ENCODE measurements around the gene CCDC142.
A peak's percentile ranks its signal among the peaks of the same experiment; 100 is the strongest.

Gene CCDC142, protein sequence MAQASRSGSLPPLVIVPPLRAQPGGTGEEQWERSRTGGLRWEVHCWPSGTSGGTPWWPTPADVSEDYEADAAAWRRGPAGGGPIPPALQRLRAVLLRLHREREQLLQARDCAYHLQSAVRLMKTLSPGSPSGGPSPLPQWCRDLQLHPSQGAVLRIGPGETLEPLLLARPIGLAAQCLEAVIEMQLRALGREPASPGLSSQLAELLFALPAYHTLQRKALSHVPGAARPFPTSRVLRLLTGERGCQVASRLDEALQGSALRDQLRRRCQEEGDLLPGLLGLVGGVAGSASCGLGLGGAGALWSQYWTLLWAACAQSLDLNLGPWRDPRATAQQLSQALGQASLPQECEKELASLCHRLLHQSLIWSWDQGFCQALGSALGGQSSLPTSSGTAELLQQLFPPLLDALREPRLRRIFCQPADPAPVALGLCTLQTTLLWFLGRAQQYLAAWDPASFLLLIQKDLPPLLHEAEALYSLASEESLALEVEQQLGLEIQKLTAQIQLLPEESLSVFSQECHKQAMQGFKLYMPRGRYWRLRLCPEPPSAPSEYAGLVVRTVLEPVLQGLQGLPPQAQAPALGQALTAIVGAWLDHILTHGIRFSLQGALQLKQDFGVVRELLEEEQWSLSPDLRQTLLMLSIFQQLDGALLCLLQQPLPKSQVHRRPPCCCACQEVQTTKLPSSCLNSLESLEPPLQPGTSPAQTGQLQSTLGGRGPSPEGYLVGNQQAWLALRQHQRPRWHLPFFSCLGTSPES

DNA sequence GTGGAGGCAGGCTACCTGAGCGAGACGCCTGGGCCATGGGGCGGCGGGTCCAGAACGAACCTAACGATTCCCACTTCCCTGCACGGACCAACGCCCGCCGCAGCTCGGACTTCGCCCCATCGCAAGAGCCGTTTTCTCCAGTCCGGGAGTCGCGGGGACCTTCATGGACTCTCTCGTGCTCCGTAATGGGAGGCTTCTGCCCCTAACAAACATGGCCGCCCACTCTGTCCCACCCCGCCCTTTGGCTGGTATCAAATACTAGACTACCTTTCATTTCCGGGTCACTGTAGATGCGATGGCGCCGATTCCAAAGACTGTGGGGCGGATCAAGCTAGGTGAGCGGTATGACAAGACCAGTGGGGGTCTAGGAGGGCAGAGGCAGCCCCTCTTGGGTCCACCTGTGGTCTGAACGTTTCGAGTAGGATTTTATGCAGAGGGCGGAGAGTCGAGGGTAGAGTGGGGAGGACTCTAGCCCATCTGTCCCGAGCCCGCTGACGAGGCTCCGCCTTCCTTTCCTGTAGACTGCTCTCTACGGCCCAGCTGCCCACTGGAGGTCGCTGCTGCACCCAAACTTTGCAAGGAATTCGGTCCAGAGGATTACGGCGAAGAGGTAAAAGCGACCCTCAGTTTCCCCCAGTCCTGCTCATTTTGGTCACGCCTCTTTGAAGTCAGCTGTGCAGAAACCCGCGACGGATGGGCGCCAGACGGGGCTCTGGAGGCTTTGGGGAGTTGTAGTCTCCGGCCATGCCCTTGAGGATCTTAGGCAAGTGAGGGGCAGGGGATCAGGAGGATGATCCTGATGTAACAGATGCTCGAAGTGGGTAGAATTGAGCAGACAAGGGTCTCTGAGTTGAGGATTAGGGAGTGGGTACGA lies at the start of gene CCDC142, which contains the start of gene TTC31:
Gene CCDC142 (minus strand): TSS at position 198 of the 874 bp plus-strand sequence. CDS start 161 bp downstream, at position 37.
Gene TTC31 (plus strand): TSS at position 281 of the 874 bp plus-strand sequence. CDS start 15 bp downstream, at position 296.
- DNase-seq (ENCODE audit: low read depth): peak; percentile 91

DNA sequence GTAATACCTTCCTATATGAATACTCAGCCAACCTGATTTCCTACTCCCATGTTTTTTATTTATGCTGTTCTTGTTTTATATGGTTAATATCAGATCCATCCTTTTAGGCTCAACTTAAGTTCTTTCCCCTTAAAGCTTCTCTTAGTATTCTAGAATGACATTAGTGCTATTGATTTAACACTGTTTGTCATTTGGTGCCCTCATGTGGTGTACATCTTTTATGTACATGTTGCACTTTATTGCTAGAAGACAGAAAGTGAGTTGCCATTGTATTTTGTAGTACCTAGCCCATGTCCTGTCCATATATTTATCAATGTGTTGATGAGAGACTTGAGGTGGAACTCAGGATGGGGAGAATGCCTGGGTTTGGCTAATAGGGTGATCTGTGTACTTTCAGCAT lies 49.4 kb upstream of the CCDC142 start:
- peak; percentile 64 for DNase-seq (ENCODE audit: low read depth)

DNA sequence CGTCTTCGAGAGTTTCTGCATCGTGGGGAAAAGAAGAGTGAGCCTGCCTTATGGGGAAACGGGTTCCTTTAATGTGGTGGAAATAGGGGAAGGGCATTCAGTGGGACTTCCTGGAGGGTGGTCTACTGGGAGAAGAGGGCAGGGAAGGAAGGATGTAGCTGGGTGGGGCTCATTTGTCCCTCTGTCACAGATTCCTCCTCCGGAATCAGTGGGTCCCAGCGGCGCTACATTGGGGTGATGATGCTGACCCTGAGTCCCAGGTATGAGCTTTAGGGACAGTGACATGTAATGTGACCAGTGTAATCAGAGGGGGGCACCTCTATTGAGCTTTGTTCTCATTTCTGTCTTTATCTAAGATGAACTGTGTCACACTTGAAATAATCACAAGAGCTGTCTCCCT lies 48.9 kb upstream of the CCDC142 start:
- DNase-seq (ENCODE audit: low read depth): no peak

DNA sequence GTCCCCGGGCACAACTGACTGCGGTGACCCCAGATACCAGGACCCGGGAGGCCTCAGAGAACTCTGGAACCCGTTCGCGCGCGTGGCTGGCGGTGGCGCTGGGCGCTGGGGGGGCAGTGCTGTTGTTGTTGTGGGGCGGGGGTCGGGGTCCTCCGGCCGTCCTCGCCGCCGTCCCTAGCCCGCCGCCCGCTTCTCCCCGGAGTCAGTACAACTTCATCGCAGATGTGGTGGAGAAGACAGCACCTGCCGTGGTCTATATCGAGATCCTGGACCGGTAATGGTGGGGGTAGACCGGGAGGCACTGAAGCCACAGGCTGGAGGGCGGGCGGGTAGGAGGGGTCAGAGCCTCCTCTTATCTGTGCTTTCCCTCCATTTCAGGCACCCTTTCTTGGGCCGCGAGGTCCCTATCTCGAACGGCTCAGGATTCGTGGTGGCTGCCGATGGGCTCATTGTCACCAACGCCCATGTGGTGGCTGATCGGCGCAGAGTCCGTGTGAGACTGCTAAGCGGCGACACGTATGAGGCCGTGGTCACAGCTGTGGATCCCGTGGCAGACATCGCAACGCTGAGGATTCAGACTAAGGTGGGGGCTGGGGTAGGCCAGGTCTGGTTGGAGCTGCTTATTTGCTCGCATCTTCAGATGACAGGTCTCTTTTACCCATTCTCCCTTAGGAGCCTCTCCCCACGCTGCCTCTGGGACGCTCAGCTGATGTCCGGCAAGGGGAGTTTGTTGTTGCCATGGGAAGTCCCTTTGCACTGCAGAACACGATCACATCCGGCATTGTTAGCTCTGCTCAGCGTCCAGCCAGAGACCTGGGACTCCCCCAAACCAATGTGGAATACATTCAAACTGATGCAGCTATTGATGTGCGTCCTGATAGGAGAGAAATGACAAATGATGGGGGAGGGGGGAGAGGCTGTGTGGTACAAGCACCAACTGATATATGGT lies 47.7 kb upstream of the CCDC142 start:
- DNase-seq (ENCODE audit: low read depth): no peak

DNA sequence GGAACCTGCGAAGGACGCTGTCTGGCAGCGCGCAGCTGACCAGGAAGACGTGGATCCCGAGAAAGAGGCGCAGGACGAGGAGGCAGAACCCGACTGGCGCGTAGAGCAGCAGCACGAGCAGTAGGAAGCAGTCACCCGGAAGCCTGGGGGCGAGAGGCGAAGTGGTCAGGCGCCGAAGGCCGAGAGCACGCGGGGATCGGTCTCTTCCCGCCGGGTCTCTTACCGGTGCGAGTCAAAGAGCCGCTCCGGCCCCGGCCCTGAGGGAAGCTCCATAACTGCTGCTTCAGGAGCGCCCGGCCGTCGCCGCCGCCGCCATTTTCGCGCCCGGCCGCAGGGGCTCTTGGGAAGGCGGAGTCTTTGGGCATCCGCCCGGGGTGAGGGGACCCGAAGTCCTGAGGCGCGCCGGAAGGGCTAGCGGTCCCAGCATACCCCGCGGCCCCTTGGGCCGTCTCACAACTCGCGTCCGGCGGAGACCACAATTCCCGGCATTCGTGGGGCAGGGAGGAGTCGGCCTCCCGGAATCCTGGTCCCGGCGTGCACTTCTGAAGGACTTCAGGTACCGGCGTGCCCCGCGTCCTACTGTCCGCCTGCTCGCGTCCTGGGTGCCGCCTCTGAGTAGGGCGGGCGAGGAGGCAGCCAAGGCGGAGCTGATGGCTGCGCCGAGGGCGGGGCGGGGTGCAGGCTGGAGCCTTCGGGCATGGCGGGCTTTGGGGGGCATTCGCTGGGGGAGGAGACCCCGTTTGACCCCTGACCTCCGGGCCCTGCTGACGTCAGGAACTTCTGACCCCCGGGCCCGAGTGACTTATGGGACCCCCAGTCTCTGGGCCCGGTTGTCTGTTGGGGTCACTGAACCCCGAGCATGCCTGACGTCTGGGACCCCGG lies 46.8 kb upstream of the CCDC142 start, which contains the start of the genes AUP1 and HTRA2:
Gene AUP1 (minus strand): TSS at position 350 of the 882 bp plus-strand sequence. CDS start 77 bp downstream, at position 273.
Gene HTRA2 (plus strand): TSS at position 577 of the 882 bp plus-strand sequence. CDS start 74 bp downstream, at position 651.
- peak; percentile 99 for DNase-seq (ENCODE audit: low read depth)

DNA sequence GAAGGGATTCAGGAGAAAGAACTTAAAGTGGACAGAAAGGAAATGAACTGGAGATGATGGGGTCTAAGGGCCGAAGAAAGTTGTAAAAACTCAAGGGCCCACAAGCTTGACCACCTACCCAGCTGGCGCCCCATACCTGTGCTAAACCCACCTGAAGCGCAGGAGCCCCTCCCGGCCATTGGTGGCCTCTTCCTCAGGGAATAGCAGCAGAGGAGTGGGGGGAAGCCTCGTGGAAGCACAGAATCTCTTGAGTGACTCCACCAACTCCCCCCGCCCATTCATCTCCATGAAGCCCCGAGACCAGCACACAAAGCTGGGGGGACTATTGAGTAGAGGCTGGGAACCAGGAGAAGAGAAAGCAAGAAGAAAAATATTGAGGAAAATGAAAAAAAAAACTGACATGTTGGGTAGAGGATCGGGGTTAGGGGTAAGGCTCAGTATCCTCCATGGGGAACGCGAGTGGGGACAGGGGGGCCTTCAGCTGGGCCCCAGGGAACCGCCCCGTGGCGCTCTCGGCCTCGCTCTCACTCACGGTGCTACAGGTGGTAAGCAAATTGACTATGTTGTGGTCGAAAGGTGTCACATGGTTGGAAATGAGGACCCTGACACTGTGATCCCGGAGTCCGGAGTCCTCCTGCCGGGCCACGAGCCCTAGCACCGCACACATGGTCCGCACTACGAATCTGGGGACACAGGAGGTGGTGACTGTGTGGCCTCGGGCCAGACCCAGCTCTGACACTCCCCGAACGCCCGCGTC lies 46.0 kb upstream of the CCDC142 start:
- DNase-seq (ENCODE audit: low read depth): no peak

DNA sequence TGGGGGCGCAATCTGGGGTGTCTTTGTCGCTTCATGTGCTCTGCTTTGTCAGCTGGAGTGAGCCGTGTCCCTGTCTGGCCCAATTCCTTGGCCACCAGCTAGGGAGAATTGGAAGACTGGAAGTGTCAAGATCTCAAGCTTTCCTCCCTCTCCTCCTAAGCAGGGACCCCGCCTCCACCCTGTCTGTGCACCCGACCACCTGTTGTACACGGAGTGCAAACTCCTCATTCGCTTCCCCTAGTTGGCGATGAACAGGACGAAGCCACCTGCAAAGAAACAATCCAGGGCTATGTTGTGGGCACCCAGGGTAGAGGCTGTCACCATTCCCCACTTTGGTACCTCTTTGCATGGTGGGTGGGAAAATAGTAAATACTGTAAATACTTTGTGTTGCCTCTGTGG lies 44.9 kb upstream of the CCDC142 start:
- no peak for DNase-seq (ENCODE audit: low read depth)

DNA sequence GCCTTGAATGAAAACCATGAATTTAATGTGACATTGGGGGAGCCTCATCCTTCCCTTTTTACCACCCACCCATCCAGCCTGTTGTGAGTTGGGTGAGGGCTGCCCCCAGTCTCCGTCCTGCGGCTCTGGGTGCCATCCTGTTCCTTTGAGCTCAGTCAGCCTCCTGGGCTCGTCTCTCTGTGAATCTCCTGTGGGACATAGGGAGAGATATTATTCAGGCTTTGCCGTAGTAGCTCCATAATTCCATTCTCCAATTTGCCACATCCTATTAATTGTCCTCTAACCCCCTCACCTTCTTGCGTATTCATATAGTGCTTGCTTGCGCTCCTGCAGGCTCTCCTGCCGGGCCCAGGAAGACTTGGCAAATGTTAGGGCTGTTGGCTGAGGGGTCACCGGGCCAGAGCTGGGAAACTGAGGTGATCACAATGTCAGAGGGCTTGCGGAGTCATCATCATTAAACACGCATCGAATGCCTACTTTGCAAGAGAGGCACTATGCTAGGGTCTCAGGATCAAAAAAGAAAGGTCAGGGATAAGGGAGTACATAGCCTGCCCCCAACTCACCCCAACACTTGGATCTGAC lies 43.9 kb upstream of the CCDC142 start:
- no peak for DNase-seq (ENCODE audit: low read depth)

DNA sequence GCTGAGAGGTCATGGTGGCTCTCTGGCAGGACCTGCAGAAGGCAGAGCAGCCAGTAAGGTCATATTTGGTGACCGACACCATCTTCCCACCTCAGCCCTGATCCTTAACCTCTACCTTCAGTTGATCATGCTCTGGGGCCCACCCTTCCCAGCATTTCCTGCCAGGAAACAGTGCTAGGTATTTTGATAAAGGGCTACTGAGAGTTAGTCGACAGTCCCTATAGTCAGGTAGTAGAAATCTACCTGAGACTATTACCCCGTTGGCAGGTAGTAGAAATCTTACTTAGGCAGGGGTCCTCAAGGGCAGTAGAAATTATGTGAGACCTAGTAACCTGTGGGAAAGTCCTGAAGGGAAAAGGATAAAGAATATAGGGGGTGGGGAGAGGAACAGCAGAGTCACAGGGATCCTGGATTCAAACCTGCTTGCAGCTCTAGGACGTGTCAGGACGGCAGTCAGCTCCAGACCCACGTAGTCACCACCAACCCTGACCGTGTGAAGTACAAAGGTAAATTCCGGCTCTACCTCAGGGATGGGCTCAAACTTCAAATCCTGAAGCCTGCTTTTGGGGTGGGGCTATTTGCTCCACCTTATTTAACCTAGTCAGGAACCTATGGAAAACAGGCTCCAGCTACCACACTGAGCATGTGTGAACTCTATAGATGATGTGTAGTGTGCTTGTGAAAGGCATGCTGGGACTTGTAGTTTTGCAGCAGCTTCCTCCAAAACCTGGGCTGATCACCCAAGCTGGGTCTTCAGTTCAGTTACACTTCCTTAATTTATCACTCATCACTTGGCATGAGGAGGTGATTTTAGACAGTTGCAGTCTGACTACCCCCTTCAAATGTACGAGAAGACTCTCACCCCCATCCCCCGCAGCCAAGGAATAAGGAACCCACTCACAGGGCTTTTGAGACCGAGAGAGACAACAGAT lies 43.2 kb upstream of the CCDC142 start, which contains the start of gene DQX1:
Gene DQX1 (minus strand): TSS at position 515 of the 932 bp plus-strand sequence. CDS start 502 bp downstream, at position 13.
- DNase-seq (ENCODE audit: low read depth): no peak

DNA sequence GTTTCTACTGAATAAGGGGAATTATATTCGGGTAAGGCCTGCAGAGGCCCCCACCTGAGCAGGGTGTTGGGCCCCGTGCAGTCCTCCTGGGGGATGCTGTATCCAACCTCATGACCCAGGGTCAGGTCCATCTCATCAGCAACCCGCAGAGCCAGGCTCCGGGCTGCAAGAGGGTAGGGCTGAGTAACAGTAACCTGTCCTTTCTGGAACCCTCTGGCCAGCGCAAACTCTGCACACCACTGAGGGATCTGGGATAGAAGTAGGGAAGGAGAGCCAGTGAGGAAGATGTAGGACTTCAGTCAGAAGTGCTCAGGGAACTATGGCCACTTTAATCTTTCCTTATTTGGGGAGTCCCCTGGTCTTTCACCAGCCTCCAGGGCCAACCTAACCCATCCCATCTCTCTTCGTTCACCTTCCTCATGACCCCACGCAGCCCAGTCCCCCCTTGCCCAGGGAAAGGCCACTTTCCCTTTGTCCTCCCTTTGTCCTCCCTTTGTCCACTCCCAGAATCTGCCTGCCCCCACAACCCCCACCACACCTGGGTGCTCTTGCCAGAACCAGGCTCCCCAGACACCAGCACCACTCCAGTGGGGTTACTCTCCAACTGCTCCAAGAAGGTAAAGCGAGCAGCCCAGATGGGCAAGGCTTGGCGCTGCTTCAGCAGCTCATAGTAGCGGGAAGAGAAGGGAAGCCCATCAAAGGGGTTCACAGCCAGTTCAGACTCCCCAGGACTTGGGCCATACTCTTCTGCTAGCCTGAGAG lies 42.3 kb upstream of the CCDC142 start:
- no peak for DNase-seq (ENCODE audit: low read depth)

DNA sequence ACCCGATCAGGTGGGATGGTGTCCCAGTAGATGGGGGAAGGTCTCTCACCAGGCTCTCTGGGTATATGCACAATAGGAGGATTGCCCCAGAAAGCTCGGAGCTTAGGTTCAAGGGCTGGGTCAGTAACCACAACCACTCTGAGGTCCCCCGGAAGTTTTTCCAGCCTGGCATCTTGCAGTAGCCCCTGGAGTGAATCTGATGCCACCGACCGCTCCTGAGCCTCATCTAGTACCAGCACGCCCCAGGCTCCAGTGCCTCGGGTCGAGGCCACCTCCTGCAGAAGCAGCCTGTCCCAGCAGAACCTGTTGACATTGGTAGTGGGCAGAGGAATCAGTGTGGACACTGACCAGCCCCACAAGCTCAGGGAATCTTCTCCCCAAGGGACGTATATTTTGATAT lies 41.2 kb upstream of the CCDC142 start:
- no peak for DNase-seq (ENCODE audit: low read depth)

DNA sequence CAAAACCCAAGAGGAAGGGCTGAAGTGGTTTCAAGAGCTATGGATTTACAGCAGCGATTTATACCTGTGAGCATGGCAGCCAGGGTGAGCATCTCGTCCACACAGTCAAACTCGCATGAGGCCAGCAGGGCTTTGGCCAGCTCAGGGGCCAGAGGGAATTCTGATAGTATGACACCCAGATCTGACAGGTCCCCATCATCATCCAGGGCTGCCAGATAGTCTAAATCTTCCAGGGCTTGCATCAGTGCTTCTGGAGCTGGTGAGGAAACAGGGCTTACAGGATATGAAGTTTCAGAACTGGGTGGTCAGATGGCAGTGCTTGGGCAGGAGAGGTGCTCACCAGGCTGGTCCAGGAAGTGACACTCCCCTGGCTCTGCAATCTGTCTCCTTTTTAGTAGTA lies 39.7 kb upstream of the CCDC142 start:
- no peak for DNase-seq (ENCODE audit: low read depth)

DNA sequence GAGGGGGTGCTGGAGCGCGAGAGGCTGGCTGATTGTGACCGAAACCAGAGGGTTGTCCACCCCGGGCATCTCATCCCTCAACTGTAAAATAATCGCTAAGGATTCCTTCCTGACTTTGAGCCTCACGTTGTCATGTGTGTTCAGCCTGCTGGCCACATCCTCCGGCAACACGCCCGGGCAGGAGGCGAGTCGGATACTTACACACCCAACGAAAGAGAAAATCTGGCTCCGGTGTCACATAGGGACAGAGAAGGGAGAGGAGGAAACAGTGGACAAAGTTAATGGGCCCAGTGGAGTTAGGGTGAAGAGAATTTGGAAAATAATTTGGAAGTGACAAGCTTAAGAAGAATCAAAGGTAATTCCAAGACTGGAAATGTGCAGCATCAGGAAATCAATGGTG lies 33.9 kb upstream of the CCDC142 start:
- DNase-seq (ENCODE audit: low read depth): no peak

DNA sequence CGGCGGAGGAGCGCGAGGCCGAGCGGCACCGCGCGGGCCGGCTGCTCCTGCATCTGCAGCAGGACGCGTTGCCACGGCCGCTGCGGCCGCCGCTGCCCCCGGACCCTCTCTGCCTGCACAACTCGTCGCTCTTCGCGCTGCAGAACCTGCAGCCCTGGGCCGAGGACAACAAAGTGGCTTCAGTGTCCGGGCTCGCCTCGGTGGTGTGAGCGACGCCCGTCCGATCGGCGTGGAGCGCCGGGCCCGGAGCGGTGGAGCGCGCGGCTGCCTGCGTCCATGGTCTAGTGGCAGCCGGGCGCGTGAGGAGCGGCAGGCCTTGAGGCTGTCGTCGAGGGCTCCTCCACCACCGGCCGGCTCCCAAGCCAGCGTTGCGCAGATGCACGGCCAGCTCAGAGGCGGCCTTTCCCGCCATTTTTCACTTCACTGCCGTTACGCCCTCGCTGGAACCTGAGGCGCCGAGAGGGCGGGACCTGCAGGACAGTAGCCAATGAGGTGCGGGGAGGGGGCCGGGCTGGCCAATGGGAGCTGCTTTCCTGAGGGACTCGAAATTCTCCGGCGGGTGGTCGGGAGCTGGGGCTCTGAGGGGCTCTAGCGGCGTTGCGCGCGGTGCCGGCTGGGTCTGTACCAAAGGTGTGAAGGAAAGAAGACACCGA lies 33.3 kb upstream of the CCDC142 start:
- DNase-seq (ENCODE audit: low read depth): no peak

DNA sequence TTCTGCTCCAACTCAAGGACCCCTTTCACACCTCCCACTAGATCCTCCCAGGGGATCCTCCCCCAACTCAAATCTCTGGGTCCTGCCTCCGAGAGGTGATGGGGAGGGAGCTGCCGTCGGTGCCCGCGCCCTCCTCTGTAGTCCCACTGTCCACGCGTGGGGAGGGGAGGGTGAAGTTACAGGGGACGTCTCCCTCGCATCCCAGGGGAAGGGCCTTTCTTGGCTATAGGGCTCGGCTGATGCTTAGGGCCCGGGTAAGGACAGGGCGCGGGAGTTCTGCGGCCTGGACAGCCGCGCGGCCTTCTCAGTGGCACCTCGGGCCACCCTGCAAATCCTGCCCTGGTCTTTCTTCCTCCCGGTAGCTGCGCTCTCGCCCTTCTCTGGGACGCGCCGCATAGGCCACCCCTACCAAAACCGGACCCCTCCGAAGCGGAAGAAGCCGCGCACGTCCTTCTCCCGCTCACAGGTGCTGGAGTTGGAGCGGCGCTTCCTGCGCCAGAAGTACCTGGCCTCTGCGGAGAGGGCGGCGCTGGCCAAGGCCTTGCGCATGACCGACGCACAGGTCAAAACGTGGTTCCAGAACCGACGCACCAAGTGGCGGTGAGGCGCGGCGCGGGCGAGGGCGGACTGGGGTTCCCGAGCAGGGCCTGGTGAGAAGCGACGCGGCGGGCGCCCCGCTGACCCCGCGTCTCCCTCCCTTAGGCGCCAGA lies 32.6 kb upstream of the CCDC142 start:
- no peak for DNase-seq (ENCODE audit: low read depth)
